ENCODE results near the gene TMCO5A.
A peak's percentile ranks its signal among the peaks of the same experiment; 100 is the strongest.

TMCO5A gene

DNA sequence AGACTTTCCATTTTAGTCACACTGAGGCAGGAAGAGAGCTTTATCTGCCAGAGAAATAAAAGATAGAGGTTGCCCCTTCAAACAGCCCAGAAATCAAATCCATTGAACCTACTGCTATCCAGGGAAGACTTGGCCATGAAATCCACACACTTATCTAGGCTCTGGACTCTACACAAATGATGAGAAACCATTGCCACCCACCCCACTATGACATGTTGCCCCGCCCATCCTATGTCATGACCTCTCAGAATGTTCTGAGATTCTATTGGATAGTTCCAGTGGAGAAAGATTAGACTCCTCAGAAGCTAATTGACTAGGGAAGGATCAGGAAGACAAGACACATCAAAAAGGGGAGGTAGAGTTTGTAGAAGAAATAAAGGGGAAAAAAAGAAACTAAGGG is at the start of gene TMCO5A:
TSS of gene TMCO5A (plus strand) at position 301 of the 400 bp plus-strand sequence. CDS start 1,684 bp downstream, outside the sequence.
- ATAC-seq (ENCODE audit: low read depth) (no peak), DNase-seq (ENCODE audit: low spot score) (no peak)
- Histone ChIP-seq H3K27ac (ENCODE audit: poor library complexity, severe bottlenecking) (no peak within 1 kb of the TSS), H3K4me1 (ENCODE audit: insufficient read depth, poor library complexity, severe bottlenecking) (peaks cover 9% of the 10 kb centered on the region), H3K36me3 (ENCODE audit: low read depth) (no peaks in the 10 kb centered on the region), H3K9me3 (ENCODE audit: severe bottlenecking) (no peaks in the 10 kb centered on the region), H3K27me3 (ENCODE audit: insufficient read depth, poor library complexity, severe bottlenecking) (no peaks in the 10 kb centered on the region), H3K4me3 (ENCODE audit: severe bottlenecking) (no peak within 1 kb of the TSS)
- TF ChIP-seq, protein P1, sequence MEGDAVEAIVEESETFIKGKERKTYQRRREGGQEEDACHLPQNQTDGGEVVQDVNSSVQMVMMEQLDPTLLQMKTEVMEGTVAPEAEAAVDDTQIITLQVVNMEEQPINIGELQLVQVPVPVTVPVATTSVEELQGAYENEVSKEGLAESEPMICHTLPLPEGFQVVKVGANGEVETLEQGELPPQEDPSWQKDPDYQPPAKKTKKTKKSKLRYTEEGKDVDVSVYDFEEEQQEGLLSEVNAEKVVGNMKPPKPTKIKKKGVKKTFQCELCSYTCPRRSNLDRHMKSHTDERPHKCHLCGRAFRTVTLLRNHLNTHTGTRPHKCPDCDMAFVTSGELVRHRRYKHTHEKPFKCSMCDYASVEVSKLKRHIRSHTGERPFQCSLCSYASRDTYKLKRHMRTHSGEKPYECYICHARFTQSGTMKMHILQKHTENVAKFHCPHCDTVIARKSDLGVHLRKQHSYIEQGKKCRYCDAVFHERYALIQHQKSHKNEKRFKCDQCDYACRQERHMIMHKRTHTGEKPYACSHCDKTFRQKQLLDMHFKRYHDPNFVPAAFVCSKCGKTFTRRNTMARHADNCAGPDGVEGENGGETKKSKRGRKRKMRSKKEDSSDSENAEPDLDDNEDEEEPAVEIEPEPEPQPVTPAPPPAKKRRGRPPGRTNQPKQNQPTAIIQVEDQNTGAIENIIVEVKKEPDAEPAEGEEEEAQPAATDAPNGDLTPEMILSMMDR (IDR thresholded peaks at IDR 0.05; ENCODE audit: poor library complexity, severe bottlenecking): no peak

DNA sequence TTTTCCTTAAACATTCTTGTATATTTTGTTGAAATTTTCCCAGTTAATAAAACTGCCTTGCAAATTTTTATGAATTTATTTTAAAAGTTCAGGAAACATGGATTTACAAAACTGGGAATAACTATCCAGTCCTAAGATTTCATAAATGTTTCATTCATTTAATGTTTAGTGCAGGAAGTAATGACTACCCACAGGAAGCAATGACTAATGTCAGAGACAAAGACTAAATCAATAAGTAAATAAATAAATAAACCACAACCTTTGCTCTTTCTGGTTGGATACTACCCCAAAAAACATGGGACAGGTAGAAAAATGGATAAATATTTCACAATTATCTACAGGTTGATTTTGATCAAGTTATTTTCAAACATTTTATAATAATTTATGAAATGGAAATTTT is 48.8 kb upstream of the TMCO5A start:
- no peak for DNase-seq (ENCODE audit: low spot score)
- Histone ChIP-seq H3K4me1 (ENCODE audit: insufficient read depth, poor library complexity, severe bottlenecking) (peaks cover 8% of the 10 kb centered on the region), H3K9me3 (ENCODE audit: severe bottlenecking) (no peaks in the 10 kb centered on the region), H3K27ac (ENCODE audit: poor library complexity, severe bottlenecking) (no peak overlapping the region), H3K4me3 (ENCODE audit: severe bottlenecking) (no peak overlapping the region), H3K27me3 (ENCODE audit: insufficient read depth, poor library complexity, severe bottlenecking) (peaks cover 4% of the 10 kb centered on the region), H3K36me3 (ENCODE audit: low read depth) (no peaks in the 10 kb centered on the region)
- peak; percentile 73 for ATAC-seq (ENCODE audit: low read depth)
- TF ChIP-seq, protein P1 (IDR thresholded peaks at IDR 0.05; ENCODE audit: poor library complexity, severe bottlenecking): no peak

DNA sequence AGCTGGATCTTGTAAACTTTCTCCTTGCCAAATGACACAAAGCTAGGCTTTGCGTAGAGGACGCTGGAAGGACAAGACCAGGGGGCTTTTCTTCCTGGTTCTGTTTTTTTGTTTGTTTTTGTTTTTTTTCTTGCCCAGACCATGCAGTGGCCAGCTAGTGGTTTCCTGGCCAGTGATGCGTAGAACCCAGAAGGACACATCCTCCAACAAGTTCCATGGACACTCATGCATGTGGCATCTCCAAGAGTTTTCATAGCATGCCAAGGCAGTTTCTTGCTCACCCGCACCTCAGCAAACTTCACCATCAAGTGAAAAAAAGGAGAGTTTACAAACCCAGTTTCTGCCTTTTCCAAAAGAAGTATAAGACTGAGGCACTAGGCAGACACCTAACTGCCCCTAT is 46.1 kb upstream of the TMCO5A start:
- no peaks in the 10 kb centered on the region for H3K36me3 ChIP-seq (ENCODE audit: low read depth)
- H3K27me3 ChIP-seq (ENCODE audit: insufficient read depth, poor library complexity, severe bottlenecking): no peaks in the 10 kb centered on the region
- no peak overlapping the region for H3K27ac ChIP-seq (ENCODE audit: poor library complexity, severe bottlenecking)
- ATAC-seq (ENCODE audit: low read depth) (no peak), DNase-seq (ENCODE audit: low spot score) (no peak)
- H3K4me3 ChIP-seq (ENCODE audit: severe bottlenecking): no peak overlapping the region
- TF ChIP-seq, protein P1 (IDR thresholded peaks at IDR 0.05; ENCODE audit: poor library complexity, severe bottlenecking): no peak
- no peaks in the 10 kb centered on the region for H3K9me3 ChIP-seq (ENCODE audit: severe bottlenecking)
- H3K4me1 ChIP-seq (ENCODE audit: insufficient read depth, poor library complexity, severe bottlenecking): peaks cover 14% of the 10 kb centered on the region

DNA sequence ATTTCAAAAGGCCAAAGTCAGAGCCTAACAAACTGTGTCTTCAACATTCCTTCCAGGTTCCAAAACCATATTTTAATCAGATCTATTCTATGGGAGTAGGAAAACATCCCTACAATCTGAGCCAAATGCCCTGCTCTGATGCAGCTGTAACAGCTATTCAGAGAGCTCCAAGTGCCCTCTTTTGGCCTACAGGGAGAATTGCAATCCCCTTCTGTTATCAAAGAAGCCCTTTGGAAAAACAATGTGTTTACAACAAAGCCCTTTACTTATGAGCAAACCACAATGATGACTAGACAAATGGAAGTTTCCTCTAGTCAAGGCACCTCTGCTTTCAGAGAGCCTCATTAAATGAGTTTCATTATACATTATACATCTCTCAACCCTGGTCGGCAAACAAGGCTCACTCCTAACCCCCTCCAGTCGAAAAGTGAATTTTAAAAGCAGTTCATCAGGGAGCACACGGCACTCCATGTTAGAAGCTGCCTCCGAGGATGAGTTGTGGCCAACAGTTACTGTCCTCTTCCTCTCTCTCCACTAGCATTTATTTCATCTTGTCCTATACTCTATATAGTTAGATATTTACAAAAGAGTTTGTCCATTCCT is 42.6 kb upstream of the TMCO5A start:
- ATAC-seq (ENCODE audit: low read depth): peak; percentile 87
- Histone ChIP-seq H3K9me3 (ENCODE audit: severe bottlenecking) (no peaks in the 10 kb centered on the region), H3K4me3 (ENCODE audit: severe bottlenecking) (no peak overlapping the region), H3K4me1 (ENCODE audit: insufficient read depth, poor library complexity, severe bottlenecking) (peaks cover 6% of the 10 kb centered on the region), H3K27me3 (ENCODE audit: insufficient read depth, poor library complexity, severe bottlenecking) (no peaks in the 10 kb centered on the region), H3K36me3 (ENCODE audit: low read depth) (no peaks in the 10 kb centered on the region), H3K27ac (ENCODE audit: poor library complexity, severe bottlenecking) (no peak overlapping the region)
- no peak for DNase-seq (ENCODE audit: low spot score)
- TF ChIP-seq, protein P1 (IDR thresholded peaks at IDR 0.05; ENCODE audit: poor library complexity, severe bottlenecking): peak; percentile 97

DNA sequence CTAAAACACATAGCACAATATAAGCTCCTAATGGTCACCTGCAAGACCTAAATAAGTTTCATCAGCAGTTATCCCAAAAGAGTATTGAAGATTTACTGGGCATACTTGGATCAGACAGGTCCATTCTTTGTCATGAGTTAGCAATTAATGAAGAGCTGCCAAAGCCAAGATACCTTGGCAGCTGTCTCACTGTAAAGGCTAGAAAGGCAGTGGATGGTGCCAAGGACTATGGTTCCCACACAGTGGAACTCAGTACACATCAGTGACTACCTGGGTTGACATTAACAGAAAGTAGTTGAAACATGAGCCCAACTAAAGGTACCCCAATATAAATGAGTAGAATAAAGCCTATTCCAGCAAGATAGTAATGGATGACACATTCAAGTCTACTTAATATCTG is 41.1 kb upstream of the TMCO5A start:
- Histone ChIP-seq H3K36me3 (ENCODE audit: low read depth) (no peaks in the 10 kb centered on the region), H3K27ac (ENCODE audit: poor library complexity, severe bottlenecking) (no peak overlapping the region), H3K4me3 (ENCODE audit: severe bottlenecking) (no peak overlapping the region), H3K4me1 (ENCODE audit: insufficient read depth, poor library complexity, severe bottlenecking) (peaks cover 10% of the 10 kb centered on the region), H3K27me3 (ENCODE audit: insufficient read depth, poor library complexity, severe bottlenecking) (no peaks in the 10 kb centered on the region), H3K9me3 (ENCODE audit: severe bottlenecking) (no peaks in the 10 kb centered on the region)
- TF ChIP-seq, protein P1 (IDR thresholded peaks at IDR 0.05; ENCODE audit: poor library complexity, severe bottlenecking): no peak
- DNase-seq (ENCODE audit: low spot score): no peak
- no peak for ATAC-seq (ENCODE audit: low read depth)

Measured in RWPE2 (cell line).